Breast epithelium (tissue), 3 donors: ENCODE data around the gene RMND5A.

ENCODE experiments used
- POLR2A ChIP-seq: fragments of 450-650 bp; IDR thresholded peaks from one replicate; pipeline ENCODE4 v1.6.1; 2016; ENCODE audit warnings: antibody characterized with exemption, mild to moderate bottlenecking, moderate library complexity
- POLR2AphosphoS5 ChIP-seq, 3 donors: sonication (generic); formaldehyde crosslinking; IDR thresholded peaks; one replicate each; pipeline ENCODE4 v1.6.1; 2017; ENCODE audit warnings: antibody characterized with exemption in 3 of 3
- TF ChIP-seq, protein P1 (sequence below), 3 donors: fragments of 450-650 bp; IDR thresholded peaks; one replicate each; pipeline ENCODE4 v1.5.1; 2016 to 2017; ENCODE audit warnings: antibody characterized with exemption in 3 of 3, mild to moderate bottlenecking in 3 of 3, moderate library complexity in 3 of 3

DNA sequence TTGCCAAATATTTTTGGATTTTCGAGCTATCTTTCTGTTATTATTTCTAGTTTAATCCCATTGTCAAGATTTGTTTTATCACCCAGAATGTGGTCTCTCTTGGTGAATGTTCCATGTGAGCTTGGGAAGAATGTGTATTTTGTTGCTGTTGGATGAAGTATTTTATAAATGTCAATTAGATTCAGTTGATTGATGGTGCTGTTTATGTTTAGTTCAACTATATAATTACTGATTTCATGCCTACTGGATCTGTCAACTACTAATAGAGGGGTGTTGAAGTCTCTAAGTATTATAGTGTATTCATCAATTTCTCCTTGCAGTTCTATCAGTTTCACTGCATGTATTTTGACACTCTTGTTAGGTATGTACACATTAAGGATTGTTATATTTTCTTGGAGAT lies 34.7 kb upstream of the RMND5A start:
- TF ChIP-seq, protein P1, sequence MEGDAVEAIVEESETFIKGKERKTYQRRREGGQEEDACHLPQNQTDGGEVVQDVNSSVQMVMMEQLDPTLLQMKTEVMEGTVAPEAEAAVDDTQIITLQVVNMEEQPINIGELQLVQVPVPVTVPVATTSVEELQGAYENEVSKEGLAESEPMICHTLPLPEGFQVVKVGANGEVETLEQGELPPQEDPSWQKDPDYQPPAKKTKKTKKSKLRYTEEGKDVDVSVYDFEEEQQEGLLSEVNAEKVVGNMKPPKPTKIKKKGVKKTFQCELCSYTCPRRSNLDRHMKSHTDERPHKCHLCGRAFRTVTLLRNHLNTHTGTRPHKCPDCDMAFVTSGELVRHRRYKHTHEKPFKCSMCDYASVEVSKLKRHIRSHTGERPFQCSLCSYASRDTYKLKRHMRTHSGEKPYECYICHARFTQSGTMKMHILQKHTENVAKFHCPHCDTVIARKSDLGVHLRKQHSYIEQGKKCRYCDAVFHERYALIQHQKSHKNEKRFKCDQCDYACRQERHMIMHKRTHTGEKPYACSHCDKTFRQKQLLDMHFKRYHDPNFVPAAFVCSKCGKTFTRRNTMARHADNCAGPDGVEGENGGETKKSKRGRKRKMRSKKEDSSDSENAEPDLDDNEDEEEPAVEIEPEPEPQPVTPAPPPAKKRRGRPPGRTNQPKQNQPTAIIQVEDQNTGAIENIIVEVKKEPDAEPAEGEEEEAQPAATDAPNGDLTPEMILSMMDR (IDR thresholded peaks at IDR 0.05): no peak
- TF ChIP-seq POLR2A: no peak
- TF ChIP-seq POLR2AphosphoS5 (IDR thresholded peaks at IDR 0.05): no peak
